Measurements from ENCODE around the gene GSTO2.

GSTO2 gene

GRCh38 chr10:104251443-104251842 lies 17.5 kb upstream of the GSTO2 start:
- H3K9me3 ChIP-seq (ENCODE audit: severe bottlenecking) = no peaks in the 10 kb centered on the region
- H3K4me3 ChIP-seq (ENCODE audit: low read depth, low read length) = no peak overlapping the region
- no peak overlapping the region for H3K27ac ChIP-seq
- no peaks in the 10 kb centered on the region for H3K27me3 ChIP-seq (ENCODE audit: insufficient read depth, low read depth, severe bottlenecking)
- DNase-seq = no peak
- TF ChIP-seq, protein P1, sequence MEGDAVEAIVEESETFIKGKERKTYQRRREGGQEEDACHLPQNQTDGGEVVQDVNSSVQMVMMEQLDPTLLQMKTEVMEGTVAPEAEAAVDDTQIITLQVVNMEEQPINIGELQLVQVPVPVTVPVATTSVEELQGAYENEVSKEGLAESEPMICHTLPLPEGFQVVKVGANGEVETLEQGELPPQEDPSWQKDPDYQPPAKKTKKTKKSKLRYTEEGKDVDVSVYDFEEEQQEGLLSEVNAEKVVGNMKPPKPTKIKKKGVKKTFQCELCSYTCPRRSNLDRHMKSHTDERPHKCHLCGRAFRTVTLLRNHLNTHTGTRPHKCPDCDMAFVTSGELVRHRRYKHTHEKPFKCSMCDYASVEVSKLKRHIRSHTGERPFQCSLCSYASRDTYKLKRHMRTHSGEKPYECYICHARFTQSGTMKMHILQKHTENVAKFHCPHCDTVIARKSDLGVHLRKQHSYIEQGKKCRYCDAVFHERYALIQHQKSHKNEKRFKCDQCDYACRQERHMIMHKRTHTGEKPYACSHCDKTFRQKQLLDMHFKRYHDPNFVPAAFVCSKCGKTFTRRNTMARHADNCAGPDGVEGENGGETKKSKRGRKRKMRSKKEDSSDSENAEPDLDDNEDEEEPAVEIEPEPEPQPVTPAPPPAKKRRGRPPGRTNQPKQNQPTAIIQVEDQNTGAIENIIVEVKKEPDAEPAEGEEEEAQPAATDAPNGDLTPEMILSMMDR (IDR thresholded peaks at IDR 0.05; ENCODE audit: low read depth, low read length) = no peak
- H3K36me3 ChIP-seq = no peaks in the 10 kb centered on the region

DNA sequence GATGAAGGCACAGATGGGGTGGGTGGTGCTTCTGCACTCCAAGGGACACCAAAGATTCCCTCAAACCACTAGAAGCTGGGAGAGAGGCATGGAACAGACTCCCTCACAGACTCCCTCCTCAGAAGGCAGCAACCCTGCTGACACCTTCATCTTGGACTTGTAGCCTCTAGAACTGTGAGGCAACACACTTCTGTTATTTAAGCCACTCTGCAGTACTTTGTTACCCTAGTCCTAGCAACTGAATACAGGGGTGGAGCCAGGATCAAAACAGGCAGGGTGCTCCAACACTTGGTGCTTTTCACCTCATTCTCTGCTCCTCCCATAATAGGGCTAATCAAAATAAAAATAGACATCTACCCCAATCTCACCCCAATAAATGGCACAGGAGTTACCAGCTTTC lies 16.6 kb upstream of the GSTO2 start:
- Histone ChIP-seq H3K27ac (no peak overlapping the region), H3K36me3 (no peaks in the 10 kb centered on the region), H3K4me3 (ENCODE audit: low read depth, low read length) (no peak overlapping the region), H3K27me3 (ENCODE audit: insufficient read depth, low read depth, severe bottlenecking) (no peaks in the 10 kb centered on the region), H3K9me3 (ENCODE audit: severe bottlenecking) (no peaks in the 10 kb centered on the region)
- TF ChIP-seq, protein P1 (IDR thresholded peaks at IDR 0.05; ENCODE audit: low read depth, low read length) = no peak
- DNase-seq = no peak

- Histone ChIP-seq H3K27ac (no peak overlapping the region), H3K36me3 (peaks cover 7% of the 10 kb centered on the region), H3K27me3 (ENCODE audit: insufficient read depth, low read depth, severe bottlenecking) (no peaks in the 10 kb centered on the region), H3K4me3 (ENCODE audit: low read depth, low read length) (no peak overlapping the region), H3K9me3 (ENCODE audit: severe bottlenecking) (no peaks in the 10 kb centered on the region)
- TF ChIP-seq, protein P1 (IDR thresholded peaks at IDR 0.05; ENCODE audit: low read depth, low read length) = no peak
- no peak for DNase-seq
These were observed 15.9 kb upstream of the GSTO2 start for GRCh38 chr10:104253106-104253505.

GRCh38 chr10:104253606-104254410 lies 15.2 kb upstream of the GSTO2 start:
- no peaks in the 10 kb centered on the region for H3K9me3 ChIP-seq (ENCODE audit: severe bottlenecking)
- TF ChIP-seq, protein P1 (IDR thresholded peaks at IDR 0.05; ENCODE audit: low read depth, low read length) = no peak
- H3K36me3 ChIP-seq = peaks cover 14% of the 10 kb centered on the region
- no peak overlapping the region for H3K4me3 ChIP-seq (ENCODE audit: low read depth, low read length)
- H3K27me3 ChIP-seq (ENCODE audit: insufficient read depth, low read depth, severe bottlenecking) = no peaks in the 10 kb centered on the region
- peak overlapping the region; percentile 87; the same call in 1 of the 2 replicates for H3K27ac ChIP-seq
- no peak for DNase-seq

GRCh38 chr10:104254493-104255310 lies 14.3 kb upstream of the GSTO2 start, which contains the start of gene GSTO1:
GSTO1 (plus strand) TSS chr10:104254892; CDS start chr10:104254929, 37 bp downstream.
- Histone ChIP-seq H3K4me3 (ENCODE audit: low read depth, low read length) (peak within 1 kb of the TSS; percentile 96), H3K27ac (peak within 1 kb of the TSS; percentile 87), H3K36me3 (peaks cover 23% of the 10 kb centered on the region), H3K27me3 (ENCODE audit: insufficient read depth, low read depth, severe bottlenecking) (no peaks in the 10 kb centered on the region), H3K9me3 (ENCODE audit: severe bottlenecking) (no peaks in the 10 kb centered on the region)
- DNase-seq = peak; percentile 83
- TF ChIP-seq, protein P1 (IDR thresholded peaks at IDR 0.05; ENCODE audit: low read depth, low read length) = no peak

Data from WERI-Rb-1 (cell line).